ENCODE results near the gene SPRED2. TPM values are rescaled to one million over a fixed set of nuclear protein-coding genes. Genes with fewer than 3 reads are reported as not detected.

Gene SPRED2
- total RNA-seq, 1 donor from 2014 or later = 18.4 TPM

- TF ChIP-seq POLR2AphosphoS5 (IDR thresholded peaks at IDR 0.05; ENCODE audit: insufficient read depth in 1 of 2, low read depth in 1 of 2) = no peak
- TF ChIP-seq CTCF (IDR thresholded peaks at IDR 0.05) = no peak
- TF ChIP-seq POLR2A (IDR thresholded peaks at IDR 0.05) = no peak
- no peak for DNase-seq (ENCODE audit: extremely low spot score in 2 of 2)
- Histone ChIP-seq H3K9me3 (no peaks in the 10 kb centered on the region), H3K36me3 (no peaks in the 10 kb centered on the region), H3K4me1 (no peaks in the 10 kb centered on the region), H3K27me3 (no peaks in the 10 kb centered on the region), H3K27ac (no peak overlapping the region), H3K4me3 (no peak overlapping the region)
- intact Hi-C loops (cut with DNase I) = no loop called here
Observed at GRCh38 chr2:65456064-65456463, 23.7 kb upstream of the SPRED2 start.

DNA sequence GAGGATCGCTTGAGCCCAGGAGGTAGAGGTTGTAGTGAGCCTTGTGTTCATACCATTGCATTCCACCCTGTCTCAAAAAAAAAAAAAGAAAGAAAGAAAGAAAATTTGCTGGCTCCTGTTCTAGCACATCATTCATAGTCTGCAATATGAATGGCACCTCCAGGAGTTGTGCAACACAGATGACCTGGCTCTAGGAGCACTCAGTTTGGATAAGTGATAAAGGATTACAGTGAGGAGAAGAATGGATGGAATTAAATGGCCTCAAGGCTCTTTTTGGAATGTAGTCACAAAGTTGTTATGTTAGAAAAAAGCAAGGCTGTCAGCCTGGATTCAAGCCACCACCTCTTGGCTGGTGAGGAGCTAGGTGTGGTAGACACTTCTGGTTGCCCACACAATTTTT is 21.5 kb upstream of the SPRED2 start:
- no peaks in the 10 kb centered on the region for H3K27me3 ChIP-seq
- H3K4me3 ChIP-seq = no peak overlapping the region
- H3K27ac ChIP-seq = no peak overlapping the region
- intact Hi-C loops (cut with DNase I) = no loop called here
- H3K4me1 ChIP-seq = no peaks in the 10 kb centered on the region
- H3K36me3 ChIP-seq = no peaks in the 10 kb centered on the region
- DNase-seq (ENCODE audit: extremely low spot score in 2 of 2) = no peak
- H3K9me3 ChIP-seq = no peaks in the 10 kb centered on the region
- TF ChIP-seq POLR2A (IDR thresholded peaks at IDR 0.05) = no peak
- TF ChIP-seq POLR2AphosphoS5 (IDR thresholded peaks at IDR 0.05; ENCODE audit: insufficient read depth in 1 of 2, low read depth in 1 of 2) = no peak
- no peak for TF ChIP-seq CTCF (IDR thresholded peaks at IDR 0.05)

DNA sequence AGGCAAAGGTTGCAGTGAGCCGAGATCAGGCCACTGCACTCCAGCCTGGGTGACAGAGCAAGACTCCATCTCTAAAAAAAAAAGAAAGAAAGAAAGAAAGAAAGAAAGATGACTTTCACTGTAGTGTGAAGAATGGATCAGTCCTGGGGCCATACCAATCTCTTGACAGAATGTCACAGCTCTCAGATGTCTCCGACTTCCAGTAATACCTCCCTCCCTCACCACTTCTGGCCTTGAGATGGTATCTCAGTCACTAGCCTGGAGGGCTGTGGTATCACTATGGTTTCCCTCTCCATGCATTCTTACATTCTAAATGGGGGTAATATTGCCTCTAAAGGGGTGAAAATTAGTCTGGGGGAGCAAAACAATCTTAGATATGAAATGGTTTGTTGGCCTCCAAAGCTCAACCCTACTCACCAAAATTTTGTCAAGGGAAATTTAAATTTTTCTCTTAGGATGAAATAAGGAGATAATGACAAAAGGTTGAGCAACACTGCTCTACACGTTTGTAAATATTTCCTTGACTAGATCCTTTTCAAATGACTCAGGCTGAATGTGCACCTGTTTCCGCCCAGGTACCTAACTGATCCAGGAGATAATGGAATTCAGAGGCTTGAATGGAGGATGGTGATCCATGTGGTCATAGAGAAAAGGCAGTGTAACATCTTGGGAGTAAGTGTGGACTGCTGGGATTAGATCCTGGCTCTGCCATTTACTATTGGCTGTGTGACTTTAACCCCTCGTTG is 19.9 kb upstream of the SPRED2 start:
- no peak overlapping the region for H3K27ac ChIP-seq
- H3K27me3 ChIP-seq = no peaks in the 10 kb centered on the region
- no peak for TF ChIP-seq POLR2AphosphoS5 (IDR thresholded peaks at IDR 0.05; ENCODE audit: insufficient read depth in 1 of 2, low read depth in 1 of 2)
- no peak for TF ChIP-seq POLR2A (IDR thresholded peaks at IDR 0.05)
- TF ChIP-seq CTCF (IDR thresholded peaks at IDR 0.05) = no peak
- no peak for DNase-seq (ENCODE audit: extremely low spot score in 2 of 2)
- no peak overlapping the region for H3K4me3 ChIP-seq
- no peaks in the 10 kb centered on the region for H3K36me3 ChIP-seq
- intact Hi-C loops (cut with DNase I) = no loop called here
- H3K4me1 ChIP-seq = no peaks in the 10 kb centered on the region
- H3K9me3 ChIP-seq = no peaks in the 10 kb centered on the region

- H3K27ac ChIP-seq = no peak overlapping the region
- H3K4me1 ChIP-seq = no peaks in the 10 kb centered on the region
- no peak overlapping the region for H3K4me3 ChIP-seq
- intact Hi-C loops (cut with DNase I) = no loop called here
- H3K27me3 ChIP-seq = no peaks in the 10 kb centered on the region
- DNase-seq (ENCODE audit: extremely low spot score in 2 of 2) = no peak
- H3K36me3 ChIP-seq = no peaks in the 10 kb centered on the region
- H3K9me3 ChIP-seq = no peaks in the 10 kb centered on the region
- TF ChIP-seq CTCF (IDR thresholded peaks at IDR 0.05) = no peak
- TF ChIP-seq POLR2AphosphoS5 (IDR thresholded peaks at IDR 0.05; ENCODE audit: insufficient read depth in 1 of 2, low read depth in 1 of 2) = no peak
- TF ChIP-seq POLR2A (IDR thresholded peaks at IDR 0.05) = no peak
Observed at GRCh38 chr2:65450810-65451209, 18.4 kb upstream of the SPRED2 start.

GRCh38 chr2:65450393-65450792 is 18.0 kb upstream of the SPRED2 start:
- no peak for TF ChIP-seq CTCF (IDR thresholded peaks at IDR 0.05)
- TF ChIP-seq POLR2A (IDR thresholded peaks at IDR 0.05) = no peak
- no peak for TF ChIP-seq POLR2AphosphoS5 (IDR thresholded peaks at IDR 0.05; ENCODE audit: insufficient read depth in 1 of 2, low read depth in 1 of 2)
- Histone ChIP-seq H3K27me3 (no peaks in the 10 kb centered on the region), H3K36me3 (no peaks in the 10 kb centered on the region), H3K4me3 (no peak overlapping the region), H3K27ac (no peak overlapping the region), H3K9me3 (no peaks in the 10 kb centered on the region), H3K4me1 (no peaks in the 10 kb centered on the region)
- DNase-seq (ENCODE audit: extremely low spot score in 2 of 2) = no peak
- intact Hi-C loops (cut with DNase I) = no loop called here

Data from vagina (tissue), 2 donors.